ENCODE measurements around the gene GRM8.
"Not testable (repeated sequence)": the region's sequence is repeated elsewhere in the genome, so short reads cannot be mapped to it uniquely, and the experiment has no call there.

The GRM8 gene

DNA sequence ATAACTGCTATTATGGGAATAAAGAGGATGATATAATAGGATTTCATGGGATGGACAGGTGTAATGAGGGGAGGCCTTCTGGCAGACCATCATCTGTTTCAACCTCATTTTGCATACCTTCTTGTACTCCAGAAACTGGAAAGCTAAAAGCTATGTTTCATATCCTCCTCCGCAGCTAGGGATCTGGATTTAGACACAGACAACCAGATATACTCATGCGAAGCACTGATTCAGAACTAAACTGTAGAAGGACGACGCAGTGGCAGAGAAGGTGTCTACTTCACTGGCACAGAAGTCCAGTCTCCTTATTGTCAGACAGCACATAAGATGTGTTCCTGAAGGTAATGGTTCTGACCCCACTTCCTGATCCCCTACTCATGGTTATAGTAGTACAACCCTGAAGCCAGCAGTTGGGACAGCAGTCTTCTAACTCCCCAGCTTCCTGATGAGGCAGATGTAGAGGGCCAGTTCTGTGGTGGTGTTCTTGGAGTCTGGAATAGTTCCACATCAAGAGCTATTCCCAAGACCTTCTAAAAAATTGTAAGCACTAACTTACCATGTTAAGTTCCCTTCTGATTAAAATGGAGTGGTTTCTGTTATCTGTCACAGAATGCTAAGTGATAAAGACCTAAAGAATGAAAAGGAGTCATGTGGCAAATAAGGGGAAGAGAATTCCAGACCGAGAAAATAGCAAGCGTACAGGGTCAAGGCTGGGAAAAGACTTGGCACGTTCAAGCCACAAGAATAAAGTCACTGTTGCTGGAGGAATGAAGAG, 550.3 kb downstream of the GRM8 start:
- DNase-seq: no peak

DNA sequence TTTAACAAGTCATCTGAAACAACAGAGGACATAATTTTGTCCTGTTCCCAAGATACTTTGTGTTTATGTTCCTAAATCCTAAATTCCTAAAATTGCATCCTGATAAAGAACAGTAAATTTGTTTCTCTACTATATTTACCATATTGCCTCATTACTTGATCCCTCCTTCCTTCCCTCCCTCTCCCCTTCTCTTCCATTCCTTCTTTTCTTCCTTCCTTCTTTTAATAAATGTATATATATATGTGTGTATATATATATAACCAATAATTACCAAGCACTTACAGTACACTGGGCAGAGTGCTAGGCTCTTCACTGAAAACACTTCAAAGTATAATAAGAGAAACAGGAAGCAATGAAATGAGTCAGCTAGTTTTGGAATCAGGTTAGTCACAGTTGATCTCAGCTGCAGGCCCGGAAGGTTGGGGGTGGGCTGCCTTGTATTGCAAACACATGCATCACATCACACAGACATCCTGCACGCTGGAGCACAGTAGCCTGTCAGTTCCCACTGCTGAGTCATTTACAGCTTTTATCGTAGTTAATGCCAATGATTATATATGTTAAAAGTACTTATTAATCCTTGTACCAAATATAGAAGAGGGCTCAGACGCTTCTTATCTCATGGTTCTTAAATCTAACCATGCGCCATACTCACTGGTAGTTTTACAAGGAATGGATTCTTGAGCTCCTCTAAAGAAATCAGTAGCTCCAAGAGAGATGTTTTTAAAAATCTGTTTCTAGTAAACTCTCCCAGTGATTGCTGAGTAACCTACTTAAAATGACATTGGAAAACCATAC, 551.7 kb downstream of the GRM8 start:
- DNase-seq: no peak

DNA sequence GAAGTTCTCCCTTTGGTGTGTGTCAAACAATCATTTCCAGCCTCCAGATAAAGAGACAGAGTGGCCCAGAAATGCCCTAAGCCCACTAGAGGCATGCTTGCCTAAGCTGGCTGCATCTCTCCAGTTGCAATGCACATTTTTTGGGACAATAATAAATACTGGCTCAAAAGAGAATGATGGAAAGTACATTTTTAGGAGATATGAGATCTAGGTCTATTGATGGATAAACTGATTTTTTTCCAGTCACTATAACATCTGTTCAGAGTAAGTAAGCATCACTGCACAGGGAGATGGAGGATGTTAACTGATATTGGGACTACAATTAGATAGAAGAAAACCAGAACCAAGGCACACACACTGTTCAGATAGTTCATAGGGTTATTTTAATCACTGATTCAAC, 553.0 kb downstream of the GRM8 start:
- no peak for DNase-seq

DNA sequence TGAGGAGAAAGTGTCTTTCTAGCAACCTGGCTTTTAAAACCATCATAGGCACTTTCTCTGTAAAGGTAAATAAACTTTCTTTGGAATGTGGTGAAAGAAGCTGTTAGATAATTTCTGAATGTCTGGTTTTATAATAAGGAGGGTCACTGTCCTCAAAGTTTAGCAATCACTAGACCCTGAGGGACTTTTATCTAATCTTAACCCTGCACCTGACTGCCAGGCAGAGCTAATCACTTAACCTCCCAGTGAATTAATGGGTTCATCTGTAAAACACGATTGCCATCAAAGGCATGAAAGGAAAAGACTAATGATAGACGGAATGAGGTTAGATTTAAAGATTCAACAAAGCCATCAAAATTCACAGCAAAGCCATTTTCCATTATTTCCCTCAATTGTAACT, 553.8 kb downstream of the GRM8 start:
- DNase-seq: no peak

DNA sequence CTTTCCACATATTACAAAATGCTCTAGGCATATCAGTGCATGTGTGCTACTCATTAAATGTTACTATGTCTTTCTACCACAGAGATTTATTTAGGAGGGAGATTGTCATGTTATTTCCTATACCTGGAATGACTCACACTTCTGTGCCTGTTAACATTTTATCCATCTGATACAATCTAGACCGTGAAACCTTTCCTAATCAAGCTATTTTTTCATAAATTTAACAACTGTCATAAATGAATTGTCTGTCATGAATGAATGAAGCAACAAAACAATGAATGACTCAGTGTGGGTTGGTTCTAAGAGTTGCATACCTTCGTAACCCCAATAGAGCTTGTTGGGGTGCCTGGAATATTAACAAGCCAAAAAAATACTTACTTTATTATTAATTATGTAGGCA, 554.3 kb downstream of the GRM8 start:
- DNase-seq: no peak

DNA sequence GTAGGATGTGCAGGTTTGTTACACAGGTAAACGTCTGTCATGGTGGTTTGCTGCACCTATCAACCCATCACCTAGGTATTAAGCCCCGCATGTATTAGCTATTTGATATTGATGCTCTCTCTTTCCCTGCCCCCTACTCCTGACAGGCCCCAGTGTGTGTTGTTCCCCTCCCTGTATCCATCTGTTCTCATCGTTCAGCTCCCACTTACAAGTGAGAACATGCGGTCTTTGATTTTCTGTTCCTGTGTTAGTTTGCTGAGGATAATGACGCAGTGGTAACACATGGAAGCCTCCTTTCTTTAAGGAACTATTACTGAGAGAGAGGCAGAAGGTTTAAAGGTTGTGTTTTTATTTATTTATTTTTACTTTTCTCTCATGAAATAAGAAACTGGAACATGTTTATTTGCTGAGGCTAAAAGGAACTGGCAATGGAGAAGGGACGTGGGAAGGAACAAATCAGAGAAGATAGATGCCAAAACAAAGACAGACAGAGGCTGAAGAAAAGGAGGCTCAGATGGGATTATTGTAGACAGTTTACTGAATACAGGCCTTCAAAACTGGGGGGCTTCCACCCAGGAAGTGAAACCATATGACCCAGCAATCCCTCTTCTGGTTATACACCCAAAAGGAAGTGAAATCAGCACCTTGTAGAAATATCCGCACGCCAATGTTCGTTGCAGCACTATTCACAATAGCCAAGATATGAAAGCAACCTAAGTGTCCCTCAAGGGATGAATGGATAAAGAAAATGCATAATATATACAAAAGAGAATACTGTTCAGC, 556.3 kb downstream of the GRM8 start:
- DNase-seq: no peak

DNA sequence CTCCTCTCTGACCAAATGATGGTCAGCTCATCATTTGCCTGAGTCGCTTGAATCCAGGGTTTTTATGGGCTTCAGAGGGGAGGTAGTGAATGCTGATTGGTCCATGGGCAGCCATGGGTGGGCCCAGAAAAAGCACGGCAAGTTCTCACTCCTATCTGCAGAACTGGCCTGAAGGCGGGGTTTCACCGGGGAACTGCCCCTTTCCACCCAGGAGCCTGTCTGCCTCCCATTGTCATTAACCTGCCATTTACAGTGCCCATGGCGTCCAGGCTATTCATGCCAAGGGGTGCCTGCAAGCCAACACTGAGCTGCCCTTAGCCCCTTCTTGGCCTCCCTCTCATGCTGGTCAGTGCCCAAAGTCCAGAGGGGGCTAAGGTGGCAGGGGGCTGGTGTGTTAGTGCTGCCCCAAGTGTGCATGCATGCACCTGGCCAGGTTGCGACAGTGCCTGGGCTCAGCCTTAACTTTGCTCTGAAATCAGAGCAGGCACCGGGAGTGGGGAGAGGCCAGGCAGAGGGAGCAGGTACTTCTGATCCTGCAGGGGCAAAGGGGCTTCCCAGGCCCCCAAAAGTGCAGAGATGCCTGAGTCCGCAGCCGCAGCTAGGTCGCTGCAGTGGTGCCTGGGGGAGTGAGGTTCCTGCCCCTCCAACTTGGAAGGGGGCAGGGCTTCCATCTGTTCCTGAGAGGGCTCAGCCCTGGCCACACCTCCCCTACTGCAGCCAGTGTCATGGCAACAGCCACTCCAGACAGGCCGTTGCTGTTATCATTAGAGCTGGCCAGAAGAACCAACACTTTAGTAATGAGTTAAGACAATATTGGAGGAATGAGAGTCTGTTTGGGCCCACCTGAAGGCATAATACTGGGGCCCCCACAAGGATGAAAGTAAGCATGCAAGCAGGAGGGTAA, 561.6 kb downstream of the GRM8 start:
- no peak for DNase-seq

DNA sequence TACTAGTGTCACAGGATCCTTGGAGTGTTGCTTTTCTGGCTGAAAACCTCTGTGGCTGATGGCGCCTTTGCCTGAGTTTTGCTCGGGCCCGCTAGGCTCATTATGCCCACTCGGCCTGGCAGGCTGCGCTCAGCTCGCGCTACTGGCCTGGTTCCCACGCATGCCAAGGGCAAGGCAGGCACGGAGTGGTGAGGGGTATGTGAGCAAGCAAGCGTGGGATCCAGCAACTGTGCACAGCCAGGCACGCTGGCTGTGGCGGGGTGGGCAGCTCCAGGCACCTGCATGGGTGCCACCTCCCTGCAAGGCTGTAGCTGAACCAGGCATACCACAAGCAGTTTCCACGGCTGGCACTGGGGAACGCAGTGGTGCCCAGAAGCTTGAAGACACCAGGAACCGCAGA, 562.6 kb downstream of the GRM8 start:
- no peak for DNase-seq

DNA sequence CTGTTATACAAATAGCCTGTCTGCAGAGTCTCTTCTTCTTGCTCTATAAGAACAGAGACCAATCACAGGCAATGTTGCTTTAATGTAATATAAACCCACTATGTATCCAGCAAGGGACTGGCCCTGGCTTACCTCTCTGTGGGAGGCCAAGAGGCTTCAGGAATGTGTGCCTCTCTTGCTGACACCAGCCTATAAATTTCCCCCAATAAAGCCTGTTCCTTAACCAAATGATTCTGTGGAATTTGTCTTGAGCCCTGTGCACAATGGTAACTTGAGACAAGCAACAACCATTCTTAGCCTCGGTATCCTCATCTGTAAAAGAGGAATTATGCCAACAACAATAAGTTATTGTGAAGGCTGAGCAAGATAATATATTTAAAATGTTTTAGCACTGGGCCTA, 563.7 kb downstream of the GRM8 start:
- DNase-seq: no peak

DNA sequence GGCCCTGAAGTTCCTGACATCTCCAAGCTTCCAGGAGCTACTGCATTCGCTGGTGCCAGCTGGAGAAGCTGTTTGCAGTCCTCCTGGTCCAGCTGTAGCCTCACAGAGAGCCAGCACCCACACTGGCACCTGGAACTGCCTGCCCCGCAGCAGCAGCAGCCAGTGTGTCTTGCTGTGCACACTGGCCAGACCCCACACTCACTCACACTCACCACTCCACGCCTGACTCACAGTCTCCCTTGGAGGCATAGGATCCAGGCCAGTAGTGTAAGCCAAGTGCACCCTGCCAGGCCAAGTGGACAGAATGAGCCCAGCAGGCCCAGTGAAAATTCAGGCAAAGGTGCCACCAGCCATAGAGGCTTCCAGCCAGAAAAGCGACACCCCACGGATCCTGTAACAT, 566.3 kb downstream of the GRM8 start:
- no peak for DNase-seq

DNA sequence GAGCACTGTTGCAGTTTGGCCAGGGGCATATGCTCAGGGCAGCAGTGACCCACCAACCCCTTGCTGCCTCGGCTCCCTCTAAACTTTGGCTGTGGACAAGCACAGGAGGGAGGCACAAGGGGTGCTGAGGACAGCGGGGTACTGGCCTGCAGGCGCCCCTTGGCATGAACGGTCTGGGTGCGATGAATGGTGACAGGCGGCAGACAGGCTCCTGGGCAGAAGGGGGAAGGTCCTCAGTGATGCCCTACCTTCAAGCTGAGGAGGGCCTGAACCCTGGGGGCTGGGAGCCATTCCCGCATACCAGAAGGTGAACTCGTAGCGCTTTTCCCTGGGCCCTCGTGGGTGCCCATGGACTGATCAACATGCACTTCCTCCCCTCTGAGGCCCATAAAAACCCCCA, 567.1 kb downstream of the GRM8 start:
- DNase-seq: no peak

DNA sequence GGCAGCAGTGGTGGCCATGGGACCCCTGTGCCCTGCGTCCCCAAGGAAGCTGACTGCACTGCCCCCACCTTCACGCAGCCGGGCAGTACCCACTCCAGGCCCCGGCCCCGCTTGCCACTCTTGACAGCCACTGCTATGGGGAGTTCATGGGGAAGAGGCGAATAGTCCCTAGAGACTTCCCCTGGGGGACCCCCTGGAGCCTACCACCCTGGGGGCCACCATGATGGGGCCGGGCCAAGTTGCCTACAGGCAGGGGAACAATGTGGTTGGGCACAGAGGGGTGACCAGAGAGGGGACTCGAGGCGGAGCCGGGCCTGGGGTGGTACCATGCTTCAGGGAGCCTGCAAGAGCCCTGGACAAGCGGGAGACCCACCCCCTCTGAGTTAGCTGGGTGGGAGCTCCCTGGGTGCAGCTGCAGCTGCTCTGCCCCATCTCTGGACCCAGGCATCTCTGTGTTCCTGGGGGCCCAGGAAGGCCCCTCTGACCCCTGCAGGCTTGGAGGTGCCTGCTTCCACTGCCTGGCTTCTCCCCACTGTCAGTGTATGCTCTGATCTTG, 567.6 kb downstream of the GRM8 start:
- no peak for DNase-seq

DNA sequence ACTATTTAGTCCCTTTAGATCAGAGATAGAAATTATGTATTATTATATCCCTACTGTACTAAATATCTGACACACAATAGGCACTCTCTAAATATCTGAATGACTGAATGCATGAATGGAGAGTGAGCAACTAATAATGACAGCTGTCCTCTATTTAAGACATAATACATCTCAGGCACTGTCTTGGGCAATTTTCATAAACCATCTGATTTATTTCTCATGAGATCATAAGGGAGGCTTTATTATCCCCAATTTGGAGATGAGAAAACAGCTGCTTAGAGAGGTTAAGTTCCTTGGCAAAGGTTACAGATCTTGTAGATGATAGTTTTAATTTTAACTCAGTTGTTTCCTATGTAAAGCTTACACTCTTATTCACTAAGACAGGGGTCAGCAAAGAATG, 570.6 kb downstream of the GRM8 start:
- no peak for DNase-seq

DNA sequence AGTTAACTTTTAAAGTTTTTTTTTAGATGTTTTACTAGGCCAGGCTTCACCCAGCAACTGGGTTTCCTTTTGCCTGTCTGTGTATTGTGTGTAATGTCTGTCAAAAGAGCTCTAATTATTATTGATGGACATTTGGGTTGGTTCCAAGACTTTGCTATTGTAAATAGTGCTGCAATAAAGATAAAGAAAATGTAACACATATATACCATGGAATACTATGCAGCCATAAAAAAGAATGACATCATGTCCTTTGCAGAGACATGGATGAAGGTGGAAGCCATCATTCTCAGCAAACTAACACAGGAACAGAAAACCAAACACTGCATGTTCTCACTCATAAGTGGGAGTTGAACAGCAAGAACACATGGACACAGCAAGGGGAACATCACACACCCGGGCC, 584.0 kb downstream of the GRM8 start:
- DNase-seq: not testable (repeated sequence)

DNA sequence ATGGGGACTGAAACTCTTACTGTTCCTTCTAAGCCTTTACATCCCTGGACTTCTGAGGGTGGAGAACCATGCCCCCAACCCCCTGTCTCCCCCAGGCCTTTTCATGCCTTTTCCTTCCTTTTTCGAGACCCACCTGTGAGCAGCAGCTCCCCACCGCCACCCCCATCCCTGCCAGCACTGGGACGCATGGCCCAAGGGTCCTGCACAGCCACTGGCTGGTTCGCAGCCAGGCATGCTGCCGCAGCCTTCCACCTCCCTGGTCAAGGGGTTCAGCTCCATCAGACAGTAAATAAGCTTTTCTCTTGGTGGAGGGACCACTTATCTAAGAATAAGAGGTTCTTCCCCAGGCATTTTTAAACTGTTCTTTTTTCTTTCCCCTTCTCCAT, 584.4 kb downstream of the GRM8 start:
- DNase-seq: no peak

DNA sequence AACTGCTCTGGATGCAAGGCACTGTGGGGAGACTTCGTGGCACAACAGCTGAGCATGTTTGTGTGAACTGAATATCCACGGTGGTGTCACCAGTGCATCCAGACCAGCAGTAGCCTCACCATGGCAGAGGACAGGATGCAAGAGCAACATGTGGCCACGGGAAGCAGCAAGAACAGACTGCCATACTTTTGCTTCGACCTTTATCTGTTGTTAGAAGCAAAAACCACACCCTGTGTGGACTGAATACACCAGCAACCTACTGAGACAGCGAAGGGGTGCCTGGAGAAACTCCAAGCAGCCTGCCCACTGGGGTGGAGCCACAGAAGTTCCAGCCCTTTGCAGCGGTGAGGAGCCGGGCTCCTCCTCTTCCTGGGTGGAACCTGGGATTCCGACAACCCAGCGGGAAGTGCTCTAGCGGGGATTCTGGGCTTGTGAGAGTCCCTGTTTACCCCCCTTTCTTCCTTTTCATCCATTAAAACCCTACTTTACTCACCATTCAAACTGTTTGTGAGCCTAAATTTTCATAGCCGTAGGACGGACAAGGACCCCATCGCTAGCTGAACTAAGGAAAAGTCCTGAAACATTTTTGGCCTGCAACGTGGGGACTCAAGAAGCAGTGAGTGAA, 584.9 kb downstream of the GRM8 start:
- DNase-seq: no peak

DNA sequence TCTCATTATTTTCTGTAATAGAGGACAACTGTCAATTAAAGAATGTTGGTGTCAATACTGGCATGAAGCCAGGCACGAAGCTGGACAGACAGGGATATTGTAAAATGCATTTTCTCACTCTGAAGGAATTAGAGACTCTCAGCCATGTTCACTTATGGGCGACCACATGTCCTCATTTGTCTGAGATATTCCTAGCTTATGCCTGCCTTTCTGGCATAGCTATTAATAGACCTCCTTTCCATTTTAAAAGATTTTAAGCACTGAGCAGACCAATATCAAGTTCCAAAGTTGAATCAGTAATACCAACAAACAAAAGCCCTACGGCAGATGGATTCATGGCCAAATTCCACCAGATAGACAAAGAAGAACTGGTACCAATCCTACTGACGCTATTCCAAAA, 589.9 kb downstream of the GRM8 start:
- no peak for DNase-seq

DNA sequence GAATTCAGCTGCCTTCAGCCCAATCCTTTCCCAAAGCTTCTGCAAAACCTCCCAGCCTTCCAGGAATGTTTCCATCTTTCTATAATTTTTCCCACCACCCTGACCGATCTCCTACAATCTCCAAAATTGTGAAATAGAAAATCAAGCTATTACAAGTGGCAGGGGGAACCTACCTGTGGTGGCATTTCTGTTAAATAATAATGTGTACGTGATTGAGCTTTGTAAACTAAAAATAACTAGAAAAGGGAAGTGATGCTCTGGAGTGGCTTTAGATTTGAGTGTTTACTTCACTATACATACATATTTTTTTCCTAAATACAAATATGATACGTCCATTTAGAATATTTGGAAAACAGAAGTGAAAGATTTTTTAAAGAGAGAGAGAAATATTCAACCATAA, 593.6 kb downstream of the GRM8 start:
- DNase-seq: no peak

DNA sequence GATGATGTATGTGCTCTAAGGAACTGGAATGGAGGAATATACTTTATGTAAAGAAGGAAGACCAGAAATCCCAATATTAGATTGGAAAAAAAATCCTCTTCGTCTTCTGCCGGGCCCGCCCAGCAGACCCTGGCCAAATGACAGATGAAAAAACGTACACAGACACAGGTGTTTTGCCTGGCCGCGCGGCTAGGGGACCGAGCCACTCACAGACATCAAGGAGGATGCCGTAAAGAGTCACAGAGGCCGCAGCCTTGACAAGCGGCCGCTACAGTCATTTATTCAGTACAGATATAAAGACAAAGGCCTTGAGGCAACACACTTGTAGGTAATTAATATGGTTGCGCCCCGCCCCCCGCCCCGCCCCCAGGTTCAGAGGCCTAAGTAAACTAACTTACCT, 594.1 kb downstream of the GRM8 start:
- no peak for DNase-seq

DNA sequence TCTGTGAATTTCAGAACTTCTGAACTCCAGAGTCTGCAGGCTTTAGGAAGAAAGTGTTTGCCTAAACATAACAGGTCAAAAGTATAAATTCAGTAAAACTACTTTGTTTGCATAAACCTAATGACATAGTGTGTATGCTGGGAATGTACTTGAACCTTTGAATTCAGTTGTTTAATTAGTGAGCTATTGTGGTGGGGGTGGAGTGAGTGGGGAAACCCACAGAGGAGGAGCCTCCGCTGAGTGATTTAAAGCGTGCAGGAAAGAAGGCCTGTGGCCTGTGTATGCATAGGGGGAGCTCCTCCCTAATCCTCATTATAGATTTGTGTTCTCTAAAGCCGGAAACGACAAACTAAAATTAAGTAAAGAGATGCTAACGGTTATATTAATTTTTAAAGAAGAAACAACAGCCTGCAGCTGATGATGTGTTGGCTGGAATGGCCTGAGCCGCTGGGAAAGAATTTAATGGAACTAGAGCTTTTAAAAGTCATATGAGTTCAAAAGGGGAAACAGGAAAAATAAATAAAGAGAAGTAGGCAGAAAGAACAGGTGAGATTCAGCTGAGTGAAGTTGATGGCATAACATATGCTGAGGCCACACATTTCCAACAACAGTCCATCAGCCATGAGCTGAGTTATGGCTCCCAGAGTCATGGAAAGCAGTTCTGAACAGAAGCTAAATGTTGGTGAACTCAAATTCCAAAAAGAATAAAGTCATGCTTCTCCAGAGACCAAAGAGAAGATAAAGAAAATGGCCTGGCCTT, 595.0 kb downstream of the GRM8 start:
- DNase-seq: no peak

DNA sequence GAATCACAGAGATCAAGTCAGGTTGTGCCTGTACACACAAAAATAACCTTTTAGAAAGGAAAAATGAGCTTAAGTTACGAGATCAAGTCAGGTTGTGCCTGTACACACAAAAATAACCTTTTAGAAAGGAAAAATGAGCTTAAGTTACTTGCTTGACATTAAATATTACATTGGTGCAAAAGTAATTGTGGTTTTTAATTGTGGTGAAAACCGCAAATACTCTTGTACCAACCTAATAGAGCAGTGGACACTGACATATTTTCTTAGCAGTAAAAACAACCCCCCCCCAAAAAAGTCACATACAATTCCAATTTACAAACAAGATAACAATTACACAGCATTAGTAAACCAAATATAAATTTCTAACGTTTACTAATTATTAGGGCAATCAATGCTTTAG, 595.6 kb downstream of the GRM8 start:
- DNase-seq: no peak

All from NCI-H187 (cell line).